RWPE1 (cell line): ENCODE results near the gene APMAP.

Source experiments
- CTCF ChIA-PET: fragments of 350-600 bp; sonication (Branson Sonifier 250); formaldehyde crosslinking; extraction: SDS; loops from one replicate; lab custom pipeline; 2021; lab: Yijun Ruan, JAX
- POLR2A ChIA-PET: fragments of 400-600 bp; formaldehyde crosslinking; extraction: SDS; loops from one replicate; lab custom pipeline; 2020; ENCODE audit warnings: antibody characterized with exemption; ENCODE audit not compliant: low non-redundant PET; lab: Yijun Ruan, JAX
- DNase-seq: peaks from one replicate; pipeline ENCODE4 v3.0.0; 2012; ENCODE audit warnings: low spot score
- H3K27ac ChIP-seq: fragments of 450-650 bp; 2 replicates; pipeline ENCODE4 v1.5.1; 2017
- TF ChIP-seq, protein P1 (sequence below): fragments of 450-650 bp; conservative IDR thresholded peaks from 2 replicates; pipeline ENCODE4 v1.5.1; 2017; ENCODE audit warnings: low read depth, mild to moderate bottlenecking

The APMAP gene

DNA sequence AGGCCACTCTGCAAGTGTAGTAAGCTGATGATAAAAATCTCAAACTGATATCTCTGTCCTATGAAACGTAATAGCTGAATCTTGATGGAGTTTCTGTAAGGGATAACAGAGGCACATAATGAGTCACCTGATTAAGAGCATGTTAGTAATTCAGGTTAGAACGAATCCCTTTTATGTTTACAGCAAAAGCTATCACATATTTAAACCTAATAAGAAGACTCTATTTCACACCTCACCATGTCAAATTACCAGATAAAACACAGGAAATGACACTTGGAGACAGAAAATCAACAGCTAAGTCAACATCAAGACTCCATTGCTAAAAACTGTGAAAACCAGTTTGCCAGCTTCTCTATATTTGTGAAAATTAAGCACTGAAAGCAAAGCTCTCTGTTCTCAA lies 31.7 kb downstream of the APMAP start:
- POLR2A ChIA-PET = no interaction called here
- TF ChIP-seq, protein P1, sequence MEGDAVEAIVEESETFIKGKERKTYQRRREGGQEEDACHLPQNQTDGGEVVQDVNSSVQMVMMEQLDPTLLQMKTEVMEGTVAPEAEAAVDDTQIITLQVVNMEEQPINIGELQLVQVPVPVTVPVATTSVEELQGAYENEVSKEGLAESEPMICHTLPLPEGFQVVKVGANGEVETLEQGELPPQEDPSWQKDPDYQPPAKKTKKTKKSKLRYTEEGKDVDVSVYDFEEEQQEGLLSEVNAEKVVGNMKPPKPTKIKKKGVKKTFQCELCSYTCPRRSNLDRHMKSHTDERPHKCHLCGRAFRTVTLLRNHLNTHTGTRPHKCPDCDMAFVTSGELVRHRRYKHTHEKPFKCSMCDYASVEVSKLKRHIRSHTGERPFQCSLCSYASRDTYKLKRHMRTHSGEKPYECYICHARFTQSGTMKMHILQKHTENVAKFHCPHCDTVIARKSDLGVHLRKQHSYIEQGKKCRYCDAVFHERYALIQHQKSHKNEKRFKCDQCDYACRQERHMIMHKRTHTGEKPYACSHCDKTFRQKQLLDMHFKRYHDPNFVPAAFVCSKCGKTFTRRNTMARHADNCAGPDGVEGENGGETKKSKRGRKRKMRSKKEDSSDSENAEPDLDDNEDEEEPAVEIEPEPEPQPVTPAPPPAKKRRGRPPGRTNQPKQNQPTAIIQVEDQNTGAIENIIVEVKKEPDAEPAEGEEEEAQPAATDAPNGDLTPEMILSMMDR = no peak
- CTCF ChIA-PET = no interaction called here

DNA sequence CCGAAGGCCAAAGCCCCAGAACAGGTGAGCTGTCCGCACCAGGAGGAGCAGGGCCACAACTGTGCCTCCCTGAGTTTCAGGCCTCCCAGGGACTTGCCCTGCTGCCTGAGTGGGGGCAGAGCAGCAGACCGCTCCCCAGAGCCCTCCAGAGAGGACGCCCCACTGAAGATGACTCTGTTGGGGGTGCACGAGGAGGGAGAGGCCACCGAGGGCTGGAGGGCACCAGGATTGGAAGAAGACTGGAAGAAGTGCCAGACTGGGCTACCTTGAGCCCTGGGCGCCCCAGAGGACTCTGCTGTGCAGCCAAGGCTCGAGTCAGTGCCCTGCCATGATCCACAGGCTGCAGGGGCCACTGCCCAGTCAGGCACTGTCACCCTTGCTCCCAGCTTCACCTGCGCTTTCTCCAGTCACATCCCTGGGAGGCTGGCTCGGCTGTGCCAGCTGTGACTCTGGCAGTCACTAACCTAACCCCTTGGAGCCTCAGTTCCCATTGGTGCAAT lies 32.2 kb downstream of the APMAP start:
- no peak for DNase-seq
- CTCF ChIA-PET = interaction anchor here (0.6 kb wide), 1 partner anchor 309 kb away, joined by 3 read pairs; no protein-coding TSS in a partner anchor
- TF ChIP-seq, protein P1 = no peak
- POLR2A ChIA-PET = no interaction called here
- peak overlapping the region; percentile 2; the same call in 1 of the 2 replicates for H3K27ac ChIP-seq

More for the DNA sequence above, 31.7 kb downstream of the APMAP start:
- no peak overlapping the region for H3K27ac ChIP-seq
- DNase-seq = no peak

DNA sequence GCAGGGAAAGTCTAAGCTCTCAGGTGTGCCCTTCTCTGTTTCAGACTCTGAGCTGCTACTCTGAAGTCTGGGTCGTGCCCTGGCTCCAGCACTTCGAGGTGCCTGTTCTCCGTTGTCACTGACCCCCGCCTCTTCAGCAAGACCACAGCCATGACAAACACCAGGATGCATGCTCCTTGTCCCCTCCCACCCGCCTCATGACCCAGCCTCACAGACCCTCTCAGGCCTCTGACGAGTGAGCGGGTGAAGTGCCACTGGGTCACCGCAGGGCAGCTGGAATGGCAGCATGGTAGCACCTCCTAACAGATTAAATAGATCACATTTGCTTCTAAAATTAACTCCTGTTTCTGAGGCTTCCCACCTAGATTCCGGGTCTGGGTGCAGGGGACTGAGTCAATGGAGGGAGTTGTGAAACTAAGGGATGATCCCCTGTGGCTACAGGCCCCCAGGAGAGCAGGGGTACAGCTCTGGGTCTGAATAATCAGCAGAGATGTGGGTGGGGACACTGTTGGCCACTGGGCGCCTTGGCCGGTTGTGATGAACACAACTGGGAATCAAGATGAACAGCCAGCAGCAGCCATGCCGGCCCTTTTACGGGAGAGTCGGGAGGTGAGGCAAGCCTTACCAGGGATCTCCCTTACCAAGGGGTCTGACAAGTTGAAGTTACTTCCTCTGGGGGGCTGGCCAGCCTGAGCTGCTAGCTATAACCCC lies 32.8 kb downstream of the APMAP start:
- peak overlapping the region; percentile 2; the same call in 1 of the 2 replicates for H3K27ac ChIP-seq
- no peak for DNase-seq
- TF ChIP-seq, protein P1 = no peak
- POLR2A ChIA-PET = no interaction called here
- CTCF ChIA-PET = interaction anchor here (0.6 kb wide), 1 partner anchor 309 kb away, joined by 3 read pairs; no protein-coding TSS in a partner anchor

DNA sequence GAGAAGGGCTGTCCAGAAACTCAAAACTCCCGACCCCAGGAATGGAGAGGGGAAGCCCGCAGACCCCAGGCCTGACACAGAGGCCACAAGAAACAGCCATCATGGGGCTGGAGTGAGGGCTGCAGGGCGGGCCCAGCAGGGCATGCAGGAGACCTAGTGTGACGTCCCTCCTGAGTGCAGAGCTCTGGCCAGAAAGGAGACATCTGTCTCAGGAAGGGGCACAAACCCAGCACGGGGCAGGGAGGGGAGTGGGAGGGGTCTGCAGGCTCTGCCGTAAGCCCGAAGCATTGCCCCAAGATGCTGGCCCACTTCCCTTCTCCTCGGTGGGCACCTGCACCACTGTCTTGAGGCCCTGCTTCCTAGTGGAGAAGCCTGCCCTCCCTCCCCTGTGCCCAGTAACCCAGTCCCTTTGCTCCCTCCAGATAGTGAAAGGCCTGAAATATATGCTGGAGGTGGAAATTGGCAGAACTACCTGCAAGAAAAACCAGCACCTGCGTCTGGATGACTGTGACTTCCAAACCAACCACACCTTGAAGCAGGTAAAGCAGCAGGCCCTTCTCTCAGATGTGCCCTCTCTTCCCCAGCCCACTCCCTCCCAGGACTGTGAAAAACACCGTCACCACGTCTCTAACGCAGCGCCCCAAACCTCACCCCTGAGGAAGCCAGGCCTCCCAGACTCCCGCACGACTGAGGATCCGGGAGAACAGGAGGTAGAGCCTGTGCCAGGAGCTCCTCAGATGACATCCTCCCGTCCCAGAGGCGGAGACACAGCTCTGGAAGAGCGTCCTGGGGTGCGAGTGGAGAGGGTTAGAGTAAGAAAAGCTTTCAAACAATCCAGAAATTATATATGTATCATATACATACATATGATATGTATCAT lies 33.8 kb downstream of the APMAP start:
- CTCF ChIA-PET = interaction anchor here (0.6 kb wide), 1 partner anchor 191 kb away, joined by 3 read pairs; no protein-coding TSS in a partner anchor

DNA sequence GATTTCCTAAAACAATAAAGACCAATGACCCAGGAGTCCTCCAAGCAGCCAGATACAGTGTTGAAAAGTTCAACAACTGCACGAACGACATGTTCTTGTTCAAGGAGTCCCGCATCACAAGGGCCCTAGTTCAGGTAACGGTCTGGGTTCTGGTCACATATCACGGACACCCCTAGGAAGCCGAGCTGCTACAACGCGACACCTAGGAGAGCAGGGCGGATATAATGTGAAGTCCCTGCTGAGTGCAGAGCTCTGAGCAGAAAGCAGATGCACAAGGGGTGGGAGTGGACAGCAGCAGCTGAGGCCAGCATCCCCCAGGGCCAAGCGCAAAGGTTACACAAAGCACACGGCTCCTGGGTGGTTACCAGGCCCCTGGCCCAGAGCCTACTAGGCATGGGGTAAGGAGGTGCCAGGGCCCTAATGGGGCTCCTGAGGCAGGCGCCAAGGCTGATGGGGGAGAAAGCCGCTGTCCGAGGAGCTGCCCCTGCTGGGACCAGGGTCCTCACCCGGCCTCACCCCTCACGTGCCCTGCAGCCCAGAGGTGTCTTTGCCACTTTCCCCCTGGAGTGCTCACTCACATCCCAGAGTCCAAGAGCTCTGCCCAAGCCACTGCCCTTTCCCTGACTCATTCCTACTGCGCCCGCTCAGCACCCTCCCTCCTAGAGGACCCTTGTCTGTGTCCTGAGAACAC lies 35.1 kb downstream of the APMAP start:
- ChIA-PET POLR2A (no interaction called here), CTCF (interaction anchor here (0.6 kb wide), 1 partner anchor 192 kb away, joined by 3 read pairs; no protein-coding TSS in a partner anchor)
- TF ChIP-seq, protein P1 = no peak
- DNase-seq = no peak
- H3K27ac ChIP-seq = no peak overlapping the region

More for the DNA sequence above, 33.8 kb downstream of the APMAP start:
- DNase-seq = no peak
- POLR2A ChIA-PET = no interaction called here
- no peak overlapping the region for H3K27ac ChIP-seq
- TF ChIP-seq, protein P1 = no peak
